ENCODE measurements around the gene FYCO1. TPM values are rescaled to one million over a fixed set of nuclear protein-coding genes. Genes with fewer than 3 reads are reported as not detected.

The FYCO1 gene
- total and polyA plus RNA-seq, 10 of the 15 experiments (the other 5 are each of a cell fraction or from before 2014, with no cell fraction given), result 1.5 to 8.4 (median 6.5) TPM

GRCh38 chr3:45972534-45973402 is 22.9 kb downstream of the FYCO1 start:
- ATAC-seq (peak; percentile 85), DNase-seq (ENCODE audit: low read depth, low spot score) (no peak), FAIRE-seq (peak; percentile 78)
- Histone ChIP-seq H3K9me3 (replicated peaks; ENCODE audit: control insufficient read depth, insufficient read depth, low read length) (no peaks in the 10 kb centered on the region), H4K20me1 (ENCODE audit: control insufficient read depth, insufficient read depth) (no peaks in the 10 kb centered on the region), H3K27ac (ENCODE audit: control insufficient read depth, insufficient read depth) (0 out of 2 replicates have a peak overlapping the region, but pooled peaks have one; percentile 27), H3K9ac (ENCODE audit: control insufficient read depth, insufficient read depth, low read length) (no peak overlapping the region), H2AFZ (ENCODE audit: control insufficient read depth, low read depth, low read length) (no peak overlapping the region), H3K4me1 (ENCODE audit: control insufficient read depth, insufficient read depth, low read length) (peaks cover 20% of the 10 kb centered on the region), H3K4me3 (peak overlapping the region; percentile 3; the same call in 1 of the 2 replicates), H3K79me2 (ENCODE audit: control insufficient read depth, insufficient read depth, low read length) (no peaks in the 10 kb centered on the region), H3K4me2 (ENCODE audit: control insufficient read depth, insufficient read depth) (peak overlapping the region; percentile 69), H3K27me3 (replicated peaks in 1 of 2; ENCODE audit: control insufficient read depth in 2 of 2, insufficient read depth in 2 of 2, low read length in 1 of 2) (no peaks in the 10 kb centered on the region), H3K36me3 (ENCODE audit: control insufficient read depth in 2 of 2, insufficient read depth in 2 of 2, low read length in 1 of 2) (peaks cover 14 to 18% of the 10 kb centered on the region in 2 experiments)
- BruUV-seq (replicated peaks), result no TSS peak
- ChIA-PET POLR2A (interaction anchor here (0.7 to 2.3 kb wide), 4 partner anchors 9 to 12 kb away, joined by 3 to 7 read pairs (median 5); no protein-coding TSS in a partner anchor), RAD21 (ENCODE audit: unreplicated experiment) (interaction anchor here (0.9 to 3.1 kb wide), 7 partner anchors 11 to 92 kb away, joined by 3 to 13 read pairs (median 4); no protein-coding TSS in a partner anchor), CTCF (interaction anchor here (0.6 to 1.2 kb wide), 5 partner anchors 9 to 313 kb away, joined by 3 to 4 read pairs (median 3); no protein-coding TSS in a partner anchor), SMC1A (ENCODE audit: uncharacterized antibody, unreplicated experiment) (interaction anchor here (0.6 to 3.8 kb wide), 8 partner anchors 9 to 254 kb away, joined by 3 to 17 read pairs (median 5); no protein-coding TSS in a partner anchor)
- intact Hi-C loops (cut with micrococcal nuclease; ENCODE audit: unreplicated experiment), result no loop called here
- 57% methylated on average over 6 of the region's 6 CpGs for WGBS (ENCODE audit: insufficient coverage, insufficient replicate concordance, low lambda C conversion rate, missing lambda C conversion rate)
- in situ Hi-C loops (cut with MboI), result no loop called here
- TF ChIP-seq ZBED1 (IDR thresholded peaks at IDR 0.05; ENCODE audit: borderline replicate concordance) (no peak), ZNF592 (IDR thresholded peaks at IDR 0.05) (no peak), NBN (IDR thresholded peaks at IDR 0.05) (no peak), RUNX3 (IDR thresholded peaks at IDR 0.05; ENCODE audit: low read length) (peak; percentile 91), ZBTB40 (IDR thresholded peaks at IDR 0.05; ENCODE audit: borderline replicate concordance) (no peak), NR2C1 (IDR thresholded peaks at IDR 0.05) (no peak), E2F4 (IDR thresholded peaks at IDR 0.05; ENCODE audit: low read depth, low read length) (no peak), TCF7 (IDR thresholded peaks at IDR 0.05; ENCODE audit: borderline replicate concordance) (no peak), CBX5 (IDR thresholded peaks at IDR 0.05; ENCODE audit: low read depth) (no peak), SMC3 (IDR thresholded peaks at IDR 0.05; ENCODE audit: borderline replicate concordance, low read length) (no peak), CHD2 (IDR thresholded peaks at IDR 0.05; ENCODE audit: borderline replicate concordance, low read depth, low read length) (no peak), ZNF207 (IDR thresholded peaks at IDR 0.05; ENCODE audit: borderline replicate concordance) (no peak)

All from GM12878 (cell line).